H4 (cell line): ENCODE data around the gene GPR6. TPM values are rescaled to one million over a fixed set of nuclear protein-coding genes. Genes with fewer than 3 reads are reported as not detected.

Experiments used
- DNase-seq: peaks from one replicate; pipeline ENCODE4 v3.0.0-alpha.2; 2015; ENCODE audit warnings: low spot score
- total RNA-seq: library from RNA; depleted of rRNA; stranded (reverse); fragments of >200 nt; shearing (Covaris generic); gene quantifications from 2 replicates; pipeline ENCODE4 v1.2.3, GENCODE V29; 2014; rRNA removed

The GPR6 gene
- total RNA-seq, 1 experiment from 2014 or later: not detected

DNA sequence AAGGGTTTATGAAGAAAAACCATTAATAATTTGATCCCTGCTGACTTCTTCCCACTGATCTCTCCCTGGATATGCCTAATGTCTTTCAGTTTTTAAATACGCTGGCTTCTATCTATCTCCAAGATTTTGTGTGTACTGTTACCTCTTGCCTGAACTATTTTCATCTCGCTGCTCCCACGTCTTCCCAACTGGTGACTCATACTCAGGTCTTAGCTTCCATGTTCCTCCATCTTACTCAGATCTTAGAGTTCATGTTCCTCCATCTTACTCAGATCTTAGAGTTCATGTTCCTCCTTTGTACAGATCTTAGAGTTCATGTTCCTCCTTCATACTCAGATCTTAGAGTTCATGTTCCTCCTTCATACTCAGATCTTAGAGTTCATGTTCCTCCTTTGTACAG is 21.6 kb downstream of the GPR6 start:
- DNase-seq: no peak

DNA sequence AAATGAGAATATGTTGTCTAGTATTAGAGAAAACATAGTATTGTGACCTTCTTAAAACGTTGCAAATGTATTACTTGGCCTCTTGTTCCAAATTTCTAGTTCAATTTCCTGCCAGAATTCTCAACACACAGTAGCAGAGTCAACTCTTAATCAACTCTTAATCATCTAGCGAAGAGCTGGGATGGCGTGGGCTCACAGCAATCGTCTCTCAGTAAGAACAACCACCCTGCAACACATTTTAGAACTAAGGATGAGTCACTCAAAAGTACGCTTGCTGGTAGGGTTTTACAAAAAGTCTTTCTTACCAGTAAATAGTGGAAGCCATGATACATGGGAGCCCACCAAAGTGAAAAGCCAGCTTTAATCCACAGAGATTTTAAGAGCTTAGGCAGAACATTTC is 24.6 kb downstream of the GPR6 start:
- DNase-seq: no peak

DNA sequence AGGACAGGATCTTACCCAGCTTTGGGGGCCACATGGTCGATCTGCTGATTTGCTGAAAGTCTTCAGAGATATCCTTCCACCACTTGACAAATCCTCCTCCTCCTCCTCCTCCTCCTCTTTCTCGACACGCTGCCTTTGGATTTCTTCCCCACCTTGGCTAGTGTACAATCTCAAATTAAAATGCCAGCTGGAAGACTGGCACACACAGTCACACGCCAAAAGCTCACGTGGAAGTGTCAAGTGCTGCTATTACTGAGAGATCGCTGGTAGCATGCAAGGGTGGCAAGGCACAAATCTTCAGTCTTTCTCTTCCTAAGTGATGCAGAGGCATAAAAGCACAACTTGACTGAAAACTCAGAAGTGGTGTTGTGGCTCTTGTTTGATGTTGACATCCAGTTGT is 35.3 kb downstream of the GPR6 start:
- no peak for DNase-seq

DNA sequence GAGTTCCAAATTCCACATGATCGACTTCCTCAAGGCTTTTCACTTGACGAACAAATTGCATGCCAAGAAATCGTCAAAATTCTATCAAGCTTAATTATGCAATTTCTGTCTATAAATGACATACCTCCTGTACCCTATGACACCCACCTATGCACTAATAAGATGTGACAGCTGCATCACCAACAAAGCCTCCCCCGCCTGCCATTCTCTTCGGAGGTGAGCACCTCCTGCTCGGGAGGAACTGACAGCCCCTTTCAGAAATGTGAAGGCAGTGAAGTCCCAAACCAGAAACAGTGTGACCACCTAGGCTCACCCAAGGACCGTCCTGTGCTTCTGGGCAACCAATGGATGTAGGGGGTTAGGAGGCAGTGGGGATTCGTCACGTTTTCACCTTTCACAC is 37.1 kb downstream of the GPR6 start:
- no peak for DNase-seq

DNA sequence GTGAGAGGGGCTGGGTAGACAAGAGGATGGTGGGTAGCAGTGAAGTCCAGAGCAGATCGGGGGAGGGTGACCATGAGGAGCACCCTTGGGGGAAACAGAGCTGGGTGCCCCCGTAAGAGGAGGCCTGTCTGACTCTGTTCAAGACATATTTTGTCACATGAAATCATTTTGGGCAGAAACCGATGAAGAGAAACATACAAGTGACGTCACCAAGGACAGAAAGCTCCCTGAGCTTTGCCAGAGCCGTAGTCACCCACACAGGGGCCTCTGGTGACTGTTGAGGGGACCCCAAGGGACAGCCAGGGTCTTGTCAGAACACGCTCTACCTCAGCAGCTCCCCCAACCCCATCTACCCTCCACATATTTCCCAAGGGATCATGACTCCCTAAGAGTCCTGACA is 39.2 kb downstream of the GPR6 start:
- DNase-seq: no peak

DNA sequence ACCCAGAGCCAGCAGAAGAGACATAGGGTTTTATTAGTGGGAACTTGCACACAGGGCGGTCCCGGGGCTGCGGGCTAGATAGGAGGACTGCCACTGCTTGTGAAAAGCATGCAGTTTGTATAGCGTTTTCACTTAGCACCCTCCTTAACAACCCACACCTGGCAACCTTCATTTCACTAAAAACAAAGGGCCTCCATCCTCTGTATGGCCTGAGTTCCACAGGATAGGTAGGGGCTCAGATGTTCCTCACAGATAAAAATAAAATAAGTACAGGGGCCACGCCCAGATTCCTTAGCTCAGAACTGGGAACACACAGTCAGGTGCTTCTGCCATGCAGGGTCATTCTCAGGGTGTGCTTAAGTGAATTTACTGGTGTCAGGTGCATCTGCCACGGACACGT is 39.8 kb downstream of the GPR6 start:
- no peak for DNase-seq

DNA sequence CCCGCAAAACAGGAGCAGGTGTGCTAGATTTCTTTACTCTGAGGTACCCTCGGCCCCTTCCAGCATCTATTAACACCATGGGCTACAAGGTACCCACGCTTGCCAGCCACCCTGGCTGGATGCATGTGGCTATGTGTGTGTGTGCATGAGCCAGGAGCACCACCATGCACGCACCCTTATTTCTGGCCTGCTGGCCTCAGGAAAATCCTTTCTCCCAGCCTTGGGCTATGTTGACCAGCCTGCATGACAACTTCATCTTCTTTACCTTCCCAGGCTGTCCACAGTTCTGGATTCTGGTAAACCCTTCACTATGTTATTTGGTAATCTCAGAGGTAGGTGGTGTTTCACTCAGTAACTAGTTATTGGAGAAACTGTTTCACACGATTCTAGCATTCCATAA is 40.4 kb downstream of the GPR6 start:
- DNase-seq: no peak

DNA sequence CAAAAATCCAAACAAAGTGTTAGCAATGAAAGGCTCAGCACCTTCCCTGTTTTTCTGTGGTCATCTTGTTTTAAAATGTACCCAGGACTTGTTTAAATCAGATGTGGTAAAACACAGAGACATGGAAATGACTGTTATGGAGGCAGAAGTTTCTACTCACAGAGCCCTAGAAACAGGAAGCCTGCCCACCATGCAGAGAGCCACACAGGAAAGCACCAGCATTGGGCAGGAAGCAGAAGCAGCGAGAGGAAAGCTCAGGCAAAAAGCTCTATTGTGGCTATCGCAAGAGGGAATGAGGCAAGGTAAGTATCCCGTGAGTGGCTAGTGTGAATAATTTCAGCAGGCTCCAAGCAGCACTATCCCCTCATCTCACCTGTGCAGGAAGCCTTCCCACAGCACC is 42.8 kb downstream of the GPR6 start:
- DNase-seq: no peak

DNA sequence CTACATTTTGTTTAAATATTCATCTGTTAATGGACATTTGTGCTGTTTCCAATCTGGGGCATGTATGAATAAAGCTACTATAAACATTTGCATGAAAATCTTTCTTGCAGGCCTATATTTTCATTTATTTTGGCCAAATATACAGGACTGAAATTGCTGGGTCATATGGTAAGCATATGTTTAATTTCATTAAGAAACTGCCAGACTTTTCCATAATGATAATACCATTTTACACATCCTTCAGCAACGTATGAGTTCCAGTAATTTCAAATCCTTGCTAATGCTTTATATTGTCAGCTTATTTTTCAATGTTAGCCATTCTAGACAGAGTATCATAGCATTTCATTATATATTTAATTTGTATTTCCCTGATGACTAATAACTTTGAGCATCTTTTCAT is 51.0 kb downstream of the GPR6 start:
- DNase-seq: no peak

Other genes starting within 250 kb of the GPR6 start
- 12.9 and 15.1 TPM in 2 replicates for gene WASF1, start 201.4 kb downstream of the GPR6 start, total RNA-seq
- 12.9 and 17.2 TPM in 2 replicates for gene CDC40, start 202.1 kb downstream of the GPR6 start, total RNA-seq